Panc1 (cell line): ENCODE results near the gene SEC16A. TPM values are rescaled to one million over a fixed set of nuclear protein-coding genes. Genes with fewer than 3 reads are reported as not detected.

Experiments used
- ATAC-seq: fragments of 200-7000 bp; cut with Tn5 transposase; 2 replicates; pipeline ENCODE4 v1.9.1; 2020; ENCODE audit warnings: mild to moderate bottlenecking, moderate library complexity
- BruUV-seq: library from RNA; stranded (reverse); fragments of 400-500 nt; replicated peaks from 2 replicates; lab custom pipeline; 2021; lab: Mats Ljungman, UMichigan
- CTCF ChIA-PET: fragments of 300-600 bp; sonication (Branson Sonifier 250); formaldehyde crosslinking; loops from one replicate; lab custom pipeline; 2022; ENCODE audit warnings: antibody characterized with exemption; lab: Charles Lee
- POLR2A ChIA-PET: fragments of 300-600 bp; sonication (Branson Sonifier 250); formaldehyde crosslinking; loops from one replicate; lab custom pipeline; 2022; ENCODE audit warnings: antibody characterized with exemption; lab: Charles Lee
- DNase-seq: peaks from one replicate; pipeline ENCODE4 v3.0.0-alpha.2; 2010; ENCODE audit warnings: low read depth, low spot score
- H3K27ac ChIP-seq: 2 replicates; pipeline ENCODE4 v1.5.1; 2011; ENCODE audit warnings: mild to moderate bottlenecking, low read length, inconsistent platforms
- H3K27me3 ChIP-seq: fragments of 200-500 bp; sonication (Bioruptor generic); 2 replicates; pipeline ENCODE4 v1.6.0; 2014; ENCODE audit warnings: low read length, inconsistent platforms; ENCODE audit not compliant: control insufficient read depth, insufficient read depth
- H3K36me3 ChIP-seq: fragments of 200-500 bp; sonication (Bioruptor generic); 2 replicates; pipeline ENCODE4 v1.5.1; 2014; ENCODE audit warnings: inconsistent platforms, mild to moderate bottlenecking, low read length, moderate library complexity; ENCODE audit not compliant: control insufficient read depth, insufficient read depth
- H3K4me1 ChIP-seq: 2 replicates; pipeline ENCODE4 v1.5.1; 2011; ENCODE audit warnings: inconsistent platforms, mild to moderate bottlenecking, low read length, moderate library complexity; ENCODE audit not compliant: control insufficient read depth, insufficient read depth
- H3K4me3 ChIP-seq, 2 experiments: 2 replicates each; pipeline ENCODE4 v1.5.1; 2011 to 2012; ENCODE audit warnings: low read depth in 2 of 2, low read length in 2 of 2, mild to moderate bottlenecking in 2 of 2, inconsistent platforms in 1 of 2, moderate library complexity in 1 of 2
- H3K9me3 ChIP-seq: fragments of 200-500 bp; sonication (Bioruptor generic); 2 replicates; pipeline ENCODE4 v1.5.1; 2014; ENCODE audit warnings: low read depth, mild to moderate bottlenecking, inconsistent platforms, low read length, moderate library complexity; ENCODE audit not compliant: control insufficient read depth, insufficient read depth
- POLR2AphosphoS5 ChIP-seq: IDR thresholded peaks from 2 replicates; pipeline ENCODE4 v1.6.1; 2012; ENCODE audit warnings: mild to moderate bottlenecking, low read depth, low read length, moderate library complexity
- REST ChIP-seq, 2 experiments: IDR thresholded peaks; 2 replicates each; pipeline ENCODE4 v1.6.1; 2011 to 2012; ENCODE audit warnings: low read depth in 2 of 2, control low read depth in 1 of 2, low read length in 1 of 2, mild to moderate bottlenecking in 1 of 2, moderate library complexity in 1 of 2; ENCODE audit not compliant: insufficient read depth in 1 of 2
- SIN3A ChIP-seq: IDR thresholded peaks from 2 replicates; pipeline ENCODE4 v1.6.1; 2012; ENCODE audit warnings: low read depth, mild to moderate bottlenecking, low read length, moderate library complexity, borderline replicate concordance; ENCODE audit not compliant: insufficient read depth
- TCF7L2 ChIP-seq: IDR thresholded peaks from 2 replicates; pipeline ENCODE4 v1.6.1; 2011; ENCODE audit warnings: mild to moderate bottlenecking, low read depth, low read length, inconsistent platforms
- in situ Hi-C: cut with HindIII; loops from 2 replicates; pipeline ENCODE4 v1.10.0; 2016; ENCODE audit warnings: low sequenced_read_pairs, low pct_unique_long_range_greater_than_20kb
- intact Hi-C: fragments of 100-400 bp; cut with micrococcal nuclease; formaldehyde crosslinking; loops from one replicate; pipeline ENCODE4 v1.10.0; 2022; ENCODE audit not compliant: unreplicated experiment
- total RNA-seq: library from RNA; stranded (reverse); gene quantifications from one replicate; pipeline ENCODE4 v1.2.1, GENCODE V29; 2021; ENCODE audit not compliant: unreplicated experiment
- TF ChIP-seq, protein P1 (sequence below): fragments of 450-650 bp; IDR thresholded peaks from 2 replicates; pipeline ENCODE4 v1.5.1; 2017; ENCODE audit warnings: mild to moderate bottlenecking

Gene SEC16A
- total RNA-seq, 1 experiment from 2014 or later, result 76.5 TPM

- in situ Hi-C loops (no loop called here), intact Hi-C loops (no loop called here)
- ChIA-PET CTCF (no interaction called here), POLR2A (no interaction called here)
- TF ChIP-seq, protein P1, sequence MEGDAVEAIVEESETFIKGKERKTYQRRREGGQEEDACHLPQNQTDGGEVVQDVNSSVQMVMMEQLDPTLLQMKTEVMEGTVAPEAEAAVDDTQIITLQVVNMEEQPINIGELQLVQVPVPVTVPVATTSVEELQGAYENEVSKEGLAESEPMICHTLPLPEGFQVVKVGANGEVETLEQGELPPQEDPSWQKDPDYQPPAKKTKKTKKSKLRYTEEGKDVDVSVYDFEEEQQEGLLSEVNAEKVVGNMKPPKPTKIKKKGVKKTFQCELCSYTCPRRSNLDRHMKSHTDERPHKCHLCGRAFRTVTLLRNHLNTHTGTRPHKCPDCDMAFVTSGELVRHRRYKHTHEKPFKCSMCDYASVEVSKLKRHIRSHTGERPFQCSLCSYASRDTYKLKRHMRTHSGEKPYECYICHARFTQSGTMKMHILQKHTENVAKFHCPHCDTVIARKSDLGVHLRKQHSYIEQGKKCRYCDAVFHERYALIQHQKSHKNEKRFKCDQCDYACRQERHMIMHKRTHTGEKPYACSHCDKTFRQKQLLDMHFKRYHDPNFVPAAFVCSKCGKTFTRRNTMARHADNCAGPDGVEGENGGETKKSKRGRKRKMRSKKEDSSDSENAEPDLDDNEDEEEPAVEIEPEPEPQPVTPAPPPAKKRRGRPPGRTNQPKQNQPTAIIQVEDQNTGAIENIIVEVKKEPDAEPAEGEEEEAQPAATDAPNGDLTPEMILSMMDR, result no peak
- no peak for TF ChIP-seq TCF7L2
- TF ChIP-seq REST (IDR thresholded peaks at IDR 0.05; ENCODE audit: insufficient read depth in 1 of 2, low read depth in 2 of 2, low read length in 1 of 2), result no peak
- no peak for TF ChIP-seq POLR2AphosphoS5
- no peak for TF ChIP-seq SIN3A
- no peaks in the 10 kb centered on the region for H3K4me1 ChIP-seq
- H3K27me3 ChIP-seq, result no peaks in the 10 kb centered on the region
- BruUV-seq, result no TSS peak
- DNase-seq (no peak), ATAC-seq (no peak)
- H3K36me3 ChIP-seq, result no peaks in the 10 kb centered on the region
- H3K27ac ChIP-seq, result no peak overlapping the region
- no peak overlapping the region for H3K4me3 ChIP-seq
- no peaks in the 10 kb centered on the region for H3K9me3 ChIP-seq
Observed at GRCh38 chr9:136517950-136518349, 35.1 kb upstream of the SEC16A start.

DNA sequence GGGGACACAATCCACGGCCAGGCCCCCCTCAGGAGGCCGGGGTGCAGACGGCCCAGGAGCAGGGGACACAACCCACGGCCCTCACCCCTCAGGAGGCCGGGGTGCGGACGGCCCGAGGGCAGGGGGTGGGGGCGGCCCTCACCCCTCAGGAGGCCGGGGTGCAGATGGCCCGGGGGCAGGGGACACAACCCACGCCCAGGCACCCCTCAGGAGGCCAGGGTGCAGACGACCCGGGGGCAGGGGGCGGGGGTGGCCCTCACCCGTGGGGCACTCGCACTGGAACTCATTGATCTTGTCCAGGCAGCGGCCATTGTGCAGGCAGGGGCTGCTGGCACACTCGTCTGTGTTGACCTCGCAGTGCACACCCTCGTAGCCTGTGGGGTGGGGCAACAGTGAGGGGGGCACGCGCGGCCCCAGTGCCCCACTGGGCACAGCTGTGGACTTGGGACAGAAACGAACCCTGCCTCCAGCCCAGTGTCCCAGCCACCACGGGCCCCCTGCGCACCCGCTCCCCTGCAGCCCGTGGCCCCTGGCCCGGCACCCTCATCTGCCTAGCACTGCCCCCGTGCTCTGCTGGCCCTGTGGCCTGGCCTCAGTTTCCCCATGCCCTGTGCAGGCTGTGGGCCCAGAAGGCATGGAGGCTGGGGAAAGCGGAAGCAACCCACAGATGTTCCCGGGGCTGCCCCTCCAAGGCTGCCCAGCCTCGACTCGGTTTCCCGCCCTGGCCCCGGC lies 34.3 kb upstream of the SEC16A start:
- no TSS peak for BruUV-seq
- Histone ChIP-seq H3K27me3 (no peaks in the 10 kb centered on the region), H3K4me3 (no peak overlapping the region), H3K36me3 (no peaks in the 10 kb centered on the region), H3K4me1 (no peaks in the 10 kb centered on the region), H3K27ac (no peak overlapping the region), H3K9me3 (no peaks in the 10 kb centered on the region)
- ChIA-PET POLR2A (no interaction called here), CTCF (no interaction called here)
- TF ChIP-seq TCF7L2 (no peak), REST (IDR thresholded peaks at IDR 0.05; ENCODE audit: insufficient read depth in 1 of 2, low read depth in 2 of 2, low read length in 1 of 2) (no peak), POLR2AphosphoS5 (no peak), SIN3A (no peak)
- TF ChIP-seq, protein P1, result no peak
- in situ Hi-C loops, result no loop called here
- ATAC-seq (no peak), DNase-seq (no peak)
- intact Hi-C loops, result no loop called here
